Right kidney (tissue), 1 donor: ENCODE results near the gene ACTA1.
"Not testable (repeated sequence)": the region's sequence is repeated elsewhere in the genome, so short reads cannot be mapped to it uniquely, and the experiment has no call there.

Experiments
- DNase-seq: peaks from one replicate; pipeline ENCODE4 v3.0.0-alpha.2; 2016

Gene ACTA1

DNA sequence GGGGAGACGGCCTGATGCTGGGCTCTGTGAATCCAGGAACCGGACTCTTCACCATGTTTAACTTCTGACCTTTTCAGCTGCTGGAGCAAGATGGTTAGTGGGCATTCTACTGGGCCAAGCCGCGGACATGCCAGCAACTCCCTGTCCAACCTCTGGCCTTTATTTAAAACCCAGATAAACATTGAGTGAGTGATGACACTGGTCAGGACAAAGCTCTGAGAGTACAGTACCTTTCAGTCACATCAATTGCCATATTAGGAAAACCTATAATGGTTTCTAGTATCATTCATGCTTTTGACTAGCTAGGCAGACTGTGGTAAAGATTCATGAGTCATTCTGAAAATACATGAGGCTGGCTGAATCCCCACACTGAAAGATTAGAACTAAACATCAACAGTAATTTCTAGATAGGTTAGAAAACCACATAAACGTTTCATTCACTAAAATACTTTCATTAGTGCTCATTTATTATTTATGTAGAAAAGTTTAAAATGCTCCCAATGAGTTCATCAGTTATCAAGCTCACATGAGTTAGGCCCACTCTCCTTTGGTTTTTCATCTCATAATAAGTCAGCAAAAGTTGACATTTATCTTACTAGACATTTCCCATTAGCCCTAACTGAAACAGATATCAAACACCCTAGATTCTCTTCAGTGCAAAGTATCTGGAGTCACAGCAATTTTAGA, 7.1 kb upstream of the ACTA1 start:
- DNase-seq: no peak

DNA sequence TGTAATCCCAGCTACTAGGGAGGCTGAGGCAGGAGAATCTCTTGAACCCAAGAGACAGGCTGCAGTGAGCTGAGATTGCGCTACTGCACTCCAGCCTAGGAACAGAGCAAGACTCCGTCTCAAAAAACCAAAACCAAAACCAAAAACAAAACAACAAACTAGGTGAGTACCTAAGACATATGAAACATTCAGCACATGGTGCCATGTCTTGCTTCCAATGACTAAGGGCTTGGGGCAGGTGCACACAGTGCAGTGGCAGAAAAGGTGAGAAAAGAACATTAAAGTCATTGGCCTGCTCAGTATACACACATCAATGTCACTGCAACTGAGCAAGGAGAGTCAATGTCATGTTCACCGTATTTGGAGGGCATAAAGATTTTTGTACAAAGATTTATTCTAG, 4.1 kb upstream of the ACTA1 start:
- no peak for DNase-seq

DNA sequence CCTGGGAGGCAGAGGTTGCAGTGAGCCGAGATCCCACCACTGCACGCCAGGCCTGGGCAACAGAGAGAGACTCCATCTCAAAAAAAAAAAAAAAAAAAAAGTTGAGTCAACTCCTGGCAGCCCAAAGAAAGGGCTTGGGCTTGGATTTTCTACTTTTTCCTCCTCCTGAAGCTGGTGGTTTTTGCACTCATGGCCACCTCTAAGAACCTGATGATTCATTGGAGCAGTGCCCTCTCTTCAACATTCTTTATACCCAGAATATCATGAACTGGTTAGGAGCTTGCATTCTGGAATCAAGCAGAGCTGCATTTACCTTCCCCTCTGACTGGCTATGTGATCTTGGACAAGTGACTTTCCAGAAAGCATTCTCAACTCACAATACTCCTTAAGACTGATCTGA, 3.5 kb upstream of the ACTA1 start:
- DNase-seq: no peak

DNA sequence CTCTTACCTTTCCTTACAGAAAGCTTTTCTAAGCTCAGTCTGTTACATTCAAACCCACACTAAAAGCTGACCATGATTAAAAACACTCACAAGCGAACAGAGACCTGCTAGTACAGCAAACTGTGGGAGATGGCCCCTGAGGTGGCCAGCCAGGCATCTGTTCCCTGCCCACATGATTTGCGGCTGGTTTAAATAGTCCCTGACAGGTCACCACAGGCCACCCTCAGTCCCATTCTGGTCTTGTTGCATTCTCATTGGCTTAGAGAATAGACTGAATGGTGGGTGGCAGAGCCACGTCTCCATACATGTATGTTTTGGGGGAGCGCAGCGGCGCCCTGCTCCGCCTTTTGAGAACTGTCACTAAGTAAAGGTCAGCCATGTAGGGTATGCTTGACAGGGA, 2.3 kb upstream of the ACTA1 start:
- DNase-seq: no peak

DNA sequence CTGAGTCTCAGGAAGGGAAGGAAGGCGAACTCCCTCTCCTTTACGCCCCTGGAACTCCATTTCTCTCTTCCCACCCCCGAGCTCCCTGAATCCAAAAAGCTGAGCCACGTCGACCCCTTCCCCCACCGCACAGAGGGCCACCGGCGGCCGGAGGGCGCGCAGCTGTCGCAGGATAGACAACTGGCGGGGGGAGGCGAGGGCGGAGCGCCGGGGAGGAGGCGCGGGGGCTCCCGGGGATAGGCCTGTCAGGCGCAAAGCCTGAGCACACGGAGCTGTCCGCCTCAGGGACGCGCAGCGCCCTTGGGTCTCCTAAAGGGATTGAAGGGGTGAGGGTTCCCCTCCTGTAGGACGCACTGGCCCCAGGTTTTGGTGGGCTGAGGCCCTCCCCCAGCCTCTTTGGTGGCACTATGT, 752 bp upstream of the ACTA1 start:
- no peak for DNase-seq

DNA sequence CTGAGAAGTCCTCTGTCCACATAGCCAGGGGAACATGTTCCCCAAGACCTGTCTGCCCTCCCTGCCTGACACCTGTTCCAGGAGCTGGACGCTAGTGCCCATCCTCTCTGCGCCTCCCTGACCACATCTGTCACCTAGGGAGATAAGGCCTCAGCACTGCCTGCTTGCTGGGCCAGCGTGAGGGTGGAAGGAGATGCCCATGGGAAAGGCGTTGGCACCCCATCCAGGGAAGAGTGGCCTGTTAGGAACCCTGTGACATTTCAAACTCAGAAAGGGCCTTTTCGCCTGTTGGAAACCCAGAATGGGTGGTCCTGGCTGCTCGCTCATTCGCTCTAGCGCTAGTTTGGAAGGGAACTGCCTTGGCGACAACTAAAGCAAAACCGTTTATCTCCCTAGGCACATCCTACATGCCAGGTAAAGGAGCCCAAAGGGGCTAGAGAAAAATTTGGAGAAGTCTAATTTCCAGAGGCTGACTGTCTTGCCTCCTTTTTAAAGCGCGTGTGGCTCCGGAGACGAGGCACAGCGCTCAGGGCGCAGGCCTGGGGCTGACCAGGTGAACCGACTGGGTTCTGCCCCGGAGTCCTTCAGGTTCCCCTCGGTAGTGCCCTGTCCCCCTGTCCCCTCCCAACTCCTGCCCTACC, 410 bp downstream of the ACTA1 start:
- DNase-seq: no peak

DNA sequence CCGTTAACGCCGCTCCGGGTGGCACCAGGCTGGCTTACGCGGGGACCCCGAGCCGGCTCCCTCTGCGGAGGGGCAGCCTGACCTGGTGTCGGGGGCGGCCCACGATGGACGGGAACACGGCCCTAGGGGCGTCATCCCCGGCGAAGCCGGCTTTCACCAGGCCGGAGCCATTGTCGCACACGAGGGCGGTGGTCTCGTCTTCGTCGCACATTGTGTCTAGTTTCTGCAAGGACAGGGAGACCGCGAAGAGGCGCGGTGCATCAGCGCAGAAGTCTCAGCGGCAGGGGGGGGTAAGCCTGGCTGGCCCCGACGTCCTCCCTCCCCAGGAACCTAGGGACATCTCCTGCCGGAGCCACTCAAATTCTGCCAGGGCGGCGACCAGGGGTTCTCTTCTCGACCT, 989 bp downstream of the ACTA1 start:
- no peak for DNase-seq

DNA sequence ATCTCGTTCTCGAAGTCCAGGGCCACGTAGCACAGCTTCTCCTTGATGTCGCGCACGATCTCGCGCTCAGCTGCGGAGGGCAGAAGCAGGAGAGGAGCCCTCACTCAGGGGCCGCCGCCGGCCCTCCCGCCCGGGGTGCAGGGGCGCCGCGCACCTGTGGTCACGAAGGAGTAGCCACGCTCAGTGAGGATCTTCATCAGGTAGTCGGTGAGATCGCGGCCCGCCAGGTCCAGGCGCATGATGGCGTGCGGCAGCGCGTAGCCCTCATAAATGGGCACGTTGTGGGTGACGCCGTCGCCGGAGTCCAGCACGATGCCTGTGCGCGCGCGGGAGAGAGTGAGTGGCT, 1.8 kb downstream of the ACTA1 start:
- DNase-seq: no peak

DNA sequence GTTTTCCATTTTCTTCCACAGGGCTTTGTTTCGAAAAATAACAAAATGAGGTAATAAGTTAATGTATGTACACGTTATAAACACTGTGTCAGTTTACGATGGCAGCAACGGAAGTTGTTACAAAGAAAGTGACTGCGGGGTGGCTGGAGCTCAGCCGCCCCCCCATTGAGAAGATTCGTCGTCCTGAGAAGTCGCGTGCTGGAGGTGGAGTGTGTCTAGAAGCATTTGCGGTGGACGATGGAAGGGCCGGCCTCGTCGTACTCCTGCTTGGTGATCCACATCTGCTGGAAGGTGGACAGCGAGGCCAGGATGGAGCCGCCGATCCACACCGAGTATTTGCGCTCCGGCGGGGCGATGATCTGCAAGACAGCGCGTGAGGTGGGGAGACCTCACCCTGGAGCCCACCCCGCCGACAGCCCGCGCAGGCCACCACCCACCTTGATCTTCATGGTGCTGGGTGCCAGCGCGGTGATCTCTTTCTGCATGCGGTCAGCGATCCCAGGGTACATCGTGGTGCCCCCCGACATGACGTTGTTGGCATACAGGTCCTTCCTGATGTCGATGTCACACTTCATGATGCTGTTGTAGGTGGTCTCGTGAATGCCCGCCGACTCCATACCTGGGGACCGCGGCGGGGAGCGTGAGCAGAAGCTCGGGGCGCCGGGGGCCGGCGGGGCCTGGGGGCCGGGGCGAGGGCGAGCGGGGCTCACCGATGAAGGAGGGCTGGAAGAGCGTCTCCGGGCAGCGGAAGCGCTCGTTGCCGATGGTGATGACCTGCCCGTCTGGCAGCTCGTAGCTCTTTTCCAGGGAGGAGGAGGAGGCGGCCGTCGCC, 2.4 kb downstream of the ACTA1 start:
- DNase-seq: no peak

DNA sequence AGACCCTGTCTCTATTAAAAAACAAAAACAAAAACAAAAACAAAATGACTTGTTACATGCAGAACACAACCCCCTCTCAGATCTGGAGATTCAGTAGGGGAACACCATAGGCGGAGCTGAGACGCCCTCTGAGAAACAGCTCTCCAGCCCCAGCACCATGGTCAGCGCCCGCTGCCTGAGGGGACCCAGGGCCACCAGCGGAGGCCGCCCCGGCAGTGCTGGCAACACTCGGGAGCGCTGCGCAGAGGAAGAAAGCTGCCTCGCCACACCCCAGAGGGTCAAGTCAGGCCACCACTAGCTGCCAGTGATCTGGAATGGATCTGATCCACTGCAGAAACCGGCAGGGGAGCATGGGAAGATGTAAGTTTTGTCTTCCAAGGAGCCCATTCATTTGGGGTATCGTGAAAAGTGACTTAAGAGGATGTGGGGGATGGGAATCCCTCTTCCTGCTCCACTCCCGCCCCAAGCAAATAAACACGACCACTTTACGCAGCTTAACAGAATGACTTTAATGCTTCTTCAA, 3.1 kb downstream of the ACTA1 start:
- DNase-seq: peak; percentile 61

DNA sequence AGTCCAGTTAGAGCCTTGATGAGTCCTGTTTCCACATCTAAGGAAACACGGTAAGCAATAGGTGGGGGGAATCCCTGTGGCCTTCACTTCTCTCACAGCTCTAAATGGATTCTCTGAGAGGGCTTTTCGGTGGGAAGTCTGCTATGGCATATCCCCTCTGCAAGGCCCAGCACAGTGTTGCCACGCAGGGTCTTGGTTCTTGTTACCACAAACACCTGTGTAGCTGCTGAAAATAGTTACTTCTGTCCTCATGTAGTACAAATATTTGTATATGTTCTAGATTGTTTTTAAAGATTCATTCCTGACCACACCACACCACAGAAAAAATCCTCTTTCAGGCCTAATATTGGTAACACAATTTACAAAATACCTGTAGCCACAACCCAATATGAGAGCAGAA, 5.6 kb downstream of the ACTA1 start:
- no peak for DNase-seq

DNA sequence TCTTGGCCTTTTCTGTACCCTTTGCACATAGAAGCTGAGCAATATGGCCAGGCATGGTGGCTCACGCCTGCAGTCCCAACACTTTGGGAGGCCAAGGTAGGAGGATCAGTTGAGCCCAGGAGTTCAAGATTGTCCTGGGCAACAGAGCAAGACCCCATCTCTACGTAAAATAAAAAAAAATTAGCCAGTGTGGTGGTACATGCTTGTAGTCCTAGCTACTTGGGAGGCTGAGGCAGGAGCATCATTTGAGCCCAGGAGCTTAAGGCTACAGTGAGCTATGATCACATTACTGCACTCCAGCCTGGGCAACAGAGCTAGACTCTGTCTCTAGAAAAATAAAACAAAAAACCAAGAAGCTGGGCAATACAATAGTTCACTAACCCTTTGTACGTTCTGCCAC, 6.3 kb downstream of the ACTA1 start:
- no peak for DNase-seq

DNA sequence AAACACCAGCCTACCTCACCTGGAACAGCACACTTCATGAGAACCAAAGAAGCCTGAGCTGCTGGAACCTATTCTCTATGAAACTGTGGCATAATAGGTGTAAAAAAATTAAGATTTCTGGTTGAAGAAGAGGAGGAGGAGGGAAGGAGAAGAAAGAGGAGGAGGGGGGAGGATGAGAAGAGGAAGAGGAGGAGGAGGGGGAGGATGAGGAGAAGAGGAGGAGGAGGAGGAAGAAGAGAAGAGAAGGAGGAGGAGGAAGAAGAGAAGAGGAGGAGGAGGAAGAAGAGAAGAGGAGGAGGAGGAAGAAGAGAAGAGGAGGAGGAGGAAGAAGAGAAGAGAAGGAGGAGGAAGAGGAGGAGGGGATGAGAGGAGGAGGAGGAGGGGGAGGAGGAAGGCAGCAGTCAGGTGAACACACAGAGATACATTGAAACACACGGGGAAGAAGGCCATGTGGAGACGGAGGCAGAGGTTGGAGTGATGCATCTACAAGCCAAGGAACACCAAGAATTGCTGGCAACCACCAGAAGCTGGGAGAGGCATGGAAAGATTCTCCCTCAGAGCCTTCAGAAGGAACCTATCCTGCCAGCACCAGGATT, 8.2 kb downstream of the ACTA1 start:
- DNase-seq: no peak

DNA sequence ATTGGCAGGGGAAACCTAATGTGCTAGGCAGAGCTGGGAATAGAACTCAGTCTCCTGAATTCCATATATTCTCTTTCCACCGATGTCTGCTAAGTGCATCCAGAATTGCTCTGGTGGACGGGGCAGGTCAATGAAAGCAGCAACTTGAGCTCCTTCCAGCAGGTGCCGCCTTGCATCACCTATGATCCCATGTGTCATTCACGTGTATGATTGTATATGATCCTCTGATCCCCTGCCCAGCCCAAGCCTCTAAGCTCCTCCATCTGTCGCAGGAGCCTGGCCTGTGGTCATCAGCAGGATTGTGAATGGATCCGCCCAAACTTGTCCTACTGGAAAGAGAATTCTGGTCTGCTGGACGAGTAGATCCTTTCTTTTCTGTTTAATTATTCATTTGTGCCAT, 13.1 kb downstream of the ACTA1 start:
- no peak for DNase-seq

DNA sequence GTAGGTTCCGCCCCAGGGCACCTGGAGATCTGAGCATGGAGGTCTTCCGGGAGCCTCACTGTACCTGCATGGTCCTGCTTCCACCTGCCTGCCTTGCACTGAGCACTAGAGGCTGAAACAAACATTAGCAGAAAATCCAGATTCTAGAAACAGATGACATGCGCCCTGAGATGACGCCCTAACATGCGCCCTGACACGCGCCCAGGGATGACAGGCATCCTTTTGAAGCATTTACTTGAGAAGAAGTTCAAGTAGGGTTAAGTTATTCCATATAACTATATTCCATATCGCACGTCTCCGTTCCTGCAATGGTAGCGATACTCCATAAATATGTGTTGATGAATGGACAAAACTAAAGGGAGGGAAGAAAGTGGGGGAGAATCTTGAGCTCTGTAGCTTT, 13.7 kb downstream of the ACTA1 start:
- no peak for DNase-seq

DNA sequence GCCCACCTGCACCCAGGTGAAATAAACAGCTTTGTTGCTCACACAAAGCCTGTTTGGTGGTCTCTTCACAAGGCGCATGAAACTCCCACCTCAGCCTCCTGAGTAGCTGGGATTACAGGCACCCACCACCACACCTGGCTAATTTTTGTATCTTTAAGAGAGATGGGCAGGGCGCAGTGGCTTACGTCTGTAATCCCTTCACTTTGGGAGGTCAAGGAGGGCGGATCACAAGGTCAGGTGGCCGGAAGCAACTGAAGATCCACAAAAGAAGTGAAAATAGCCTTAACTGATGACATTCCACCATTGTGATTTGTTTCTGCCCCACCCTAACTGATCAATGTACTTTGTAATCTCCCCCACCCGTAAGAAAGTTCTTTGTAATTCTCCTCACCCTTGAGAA, 15.3 kb downstream of the ACTA1 start:
- not testable (repeated sequence) for DNase-seq

DNA sequence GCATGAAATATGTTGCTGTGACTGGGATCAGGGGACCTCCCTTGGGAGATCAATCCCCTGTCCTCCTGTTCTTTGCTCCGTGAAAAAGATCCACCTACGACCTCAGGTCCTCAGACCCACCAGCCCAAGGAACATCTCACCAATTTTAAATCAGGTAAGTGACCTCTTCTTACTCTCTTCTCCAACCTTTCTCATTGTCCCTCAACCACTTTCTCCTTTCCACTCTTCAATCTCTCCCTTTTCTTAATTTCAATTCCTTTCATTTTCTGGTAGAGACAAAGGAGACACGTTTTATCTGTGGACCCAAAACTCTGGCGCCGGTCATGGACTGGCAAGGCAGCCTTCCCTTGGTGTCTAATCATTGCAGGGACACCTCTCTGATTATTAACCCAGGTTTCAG, 21.1 kb downstream of the ACTA1 start:
- DNase-seq: not testable (repeated sequence)

DNA sequence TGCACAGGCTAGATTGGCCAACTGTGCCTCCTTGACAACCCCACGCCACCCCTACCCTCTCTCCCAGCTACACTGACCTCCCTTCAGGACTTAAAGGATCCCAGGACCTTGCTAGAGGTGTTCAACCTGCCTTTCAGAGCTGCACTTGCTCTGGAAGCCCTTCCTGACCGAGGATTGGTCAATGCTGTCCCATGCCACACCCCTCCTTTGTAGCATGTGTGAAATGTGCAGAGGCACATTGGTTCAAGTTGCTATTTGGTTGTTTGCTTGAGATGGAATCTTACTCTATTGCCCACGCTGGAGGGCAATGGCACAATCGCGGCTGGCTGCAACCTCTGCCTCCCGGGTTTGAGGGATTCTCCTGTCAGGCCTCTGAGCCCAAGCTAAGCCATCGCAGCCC, 21.8 kb downstream of the ACTA1 start:
- no peak for DNase-seq

DNA sequence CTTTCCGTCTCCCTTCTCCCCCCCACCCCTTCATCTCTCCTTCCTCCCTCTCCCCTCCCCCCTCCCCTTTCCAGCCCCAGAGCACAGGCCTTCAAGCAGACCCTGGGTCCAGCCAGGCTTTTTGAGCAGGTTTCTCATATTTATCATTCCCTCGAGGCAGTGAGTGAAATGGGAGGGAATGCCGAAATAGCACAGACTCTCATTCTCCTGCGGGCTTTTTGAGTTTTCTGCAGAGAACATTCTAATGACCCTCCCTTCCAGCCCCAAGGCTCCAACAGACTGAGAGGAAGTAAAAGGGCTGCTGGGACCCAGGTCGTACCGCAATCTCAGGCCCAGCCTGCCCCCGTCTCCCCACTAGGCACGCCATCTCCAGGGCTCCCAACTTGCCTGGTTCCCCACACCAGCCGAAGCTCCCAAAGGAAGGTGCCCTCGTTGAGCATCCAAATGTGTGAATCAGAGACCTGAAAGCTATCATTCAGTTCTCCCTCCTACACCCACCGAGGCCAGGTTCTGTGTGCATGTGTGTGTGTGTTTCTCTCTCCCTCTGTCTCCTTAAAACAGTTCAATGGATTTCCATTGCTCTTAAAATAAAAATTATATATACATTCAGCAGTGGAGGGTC, 22.3 kb downstream of the ACTA1 start:
- no peak for DNase-seq

DNA sequence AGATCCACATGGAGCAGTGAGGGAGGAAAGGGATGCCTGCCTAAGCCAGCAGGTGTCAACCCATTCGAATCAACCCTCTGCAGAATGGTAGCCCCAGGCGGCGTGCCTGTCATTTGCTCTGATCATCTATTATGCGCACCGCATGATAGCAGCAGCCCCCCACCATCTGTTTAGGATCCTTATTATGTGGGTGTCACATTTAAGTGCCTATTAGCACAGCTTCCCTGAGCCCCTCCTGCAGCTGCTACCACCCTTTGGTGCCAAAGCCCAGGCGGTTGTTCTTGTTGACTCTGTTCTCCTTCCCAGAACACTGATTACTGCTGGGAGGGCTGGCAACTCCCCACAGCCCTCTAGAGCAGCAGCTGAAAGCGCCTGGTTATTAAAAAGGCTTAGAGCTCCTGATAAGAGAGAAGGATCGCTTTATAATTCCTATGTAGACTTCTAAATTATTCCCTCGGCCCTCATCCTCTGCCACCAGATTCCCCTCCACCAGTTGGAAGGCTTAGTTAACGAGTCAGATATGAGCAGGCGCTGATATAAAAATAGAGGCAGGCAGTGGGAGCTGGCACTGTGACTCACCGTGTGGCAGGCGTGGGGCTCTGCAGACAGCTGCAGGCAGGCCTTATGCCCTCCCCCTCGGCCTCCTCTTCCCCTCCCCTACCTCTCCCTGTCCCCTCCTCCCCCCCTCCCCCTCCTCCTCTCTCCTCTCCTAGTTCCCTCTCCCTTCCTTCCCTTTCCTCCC, 23.0 kb downstream of the ACTA1 start:
- no peak for DNase-seq

DNA sequence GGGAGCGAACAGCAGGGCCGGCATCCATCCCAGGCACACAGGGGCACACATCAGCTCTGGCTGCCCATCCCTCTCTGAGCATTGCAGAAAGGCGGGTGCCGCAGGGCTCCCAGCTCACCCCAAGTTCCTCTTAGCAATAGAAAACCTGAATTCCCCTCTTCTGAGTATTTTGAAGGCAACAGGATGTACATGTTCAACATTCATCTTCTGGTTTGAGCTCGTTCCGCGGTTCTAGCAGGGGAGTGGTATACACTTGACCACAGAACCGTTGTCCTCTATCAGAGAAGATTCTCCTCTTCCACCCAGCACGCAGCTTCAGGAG, 23.6 kb downstream of the ACTA1 start:
- no peak for DNase-seq
